GM12878 (cell line): ENCODE results near the gene CHL1. TPM values are rescaled to one million over a fixed set of nuclear protein-coding genes. Genes with fewer than 3 reads are reported as not detected.

Experiments used
- ATAC-seq: fragments of 200-7000 bp; cut with Tn5 transposase; 3 replicates; pipeline ENCODE4 v1.9.1; 2020; ENCODE audit warnings: mild to moderate bottlenecking, moderate library complexity
- BruUV-seq: library from RNA; stranded (reverse); fragments of 400-500 nt; replicated peaks from 2 replicates; lab custom pipeline; 2021; lab: Mats Ljungman, UMichigan
- CTCF ChIA-PET: fragments of 300-600 bp; sonication (Branson Sonifier 250); formaldehyde crosslinking; extraction: SDS; loops from one replicate; lab custom pipeline; 2021; ENCODE audit warnings: inconsistent platforms; lab: Yijun Ruan, JAX
- POLR2A ChIA-PET: fragments of 350-600 bp; formaldehyde crosslinking; extraction: SDS; loops from one replicate; lab custom pipeline; 2021; ENCODE audit warnings: inconsistent platforms; lab: Charles Lee
- RAD21 ChIA-PET: fragments of 300-600 bp; sonication (Branson Sonifier 250); formaldehyde crosslinking; loops from one replicate; lab custom pipeline; 2023; ENCODE audit warnings: antibody characterized with exemption; ENCODE audit not compliant: unreplicated experiment; lab: Charles Lee
- SMC1A ChIA-PET: fragments of 300-600 bp; sonication (Branson Sonifier 250); formaldehyde crosslinking; loops from one replicate; lab custom pipeline; 2023; ENCODE audit not compliant: unreplicated experiment, uncharacterized antibody; lab: Charles Lee
- DNase-seq: peaks from one replicate; pipeline ENCODE4 v3.0.0-alpha.2; 2011; ENCODE audit warnings: low read depth, low spot score
- FAIRE-seq: peaks from 3 replicates; lab custom pipeline; 2011; peaks lifted over from hg19 to GRCh38; lab: Jason Lieb, UNC
- H2AFZ ChIP-seq: 2 replicates; pipeline ENCODE4 v1.6.0; 2011; ENCODE audit warnings: low read depth, low read length, control low read depth; ENCODE audit not compliant: control insufficient read depth
- H3K27ac ChIP-seq: 2 replicates; pipeline ENCODE4 v1.5.1; 2011; ENCODE audit warnings: control low read depth; ENCODE audit not compliant: control insufficient read depth, insufficient read depth
- H3K27me3 ChIP-seq, 2 experiments: replicated peaks in 1 of 2; 2 replicates each; pipeline versions ENCODE4 v1.6.0 to v1.6.1; 2011; ENCODE audit warnings: low read length in 1 of 2; ENCODE audit not compliant: control insufficient read depth in 2 of 2, insufficient read depth in 2 of 2
- H3K36me3 ChIP-seq, 2 experiments: 2 replicates each; pipeline ENCODE4 v1.5.1; 2011; ENCODE audit warnings: low read length in 1 of 2; ENCODE audit not compliant: control insufficient read depth in 2 of 2, insufficient read depth in 2 of 2
- H3K4me1 ChIP-seq: 2 replicates; pipeline ENCODE4 v1.6.1; 2011; ENCODE audit warnings: mild to moderate bottlenecking, low read length, moderate library complexity, mixed read lengths; ENCODE audit not compliant: control insufficient read depth, insufficient read depth
- H3K4me2 ChIP-seq: 2 replicates; pipeline ENCODE4 v1.6.0; 2011; ENCODE audit warnings: control low read depth; ENCODE audit not compliant: control insufficient read depth, insufficient read depth
- H3K4me3 ChIP-seq: fragments of 200-600 bp; sonication (generic); 2 replicates; pipeline ENCODE4 v1.5.1; 2016
- H3K79me2 ChIP-seq: 2 replicates; pipeline ENCODE4 v1.6.0; 2011; ENCODE audit warnings: low read length; ENCODE audit not compliant: control insufficient read depth, insufficient read depth
- H3K9ac ChIP-seq: 2 replicates; pipeline ENCODE4 v1.8.0; 2011; ENCODE audit warnings: low read length, control low read depth, mixed read lengths; ENCODE audit not compliant: control insufficient read depth, insufficient read depth
- H3K9me3 ChIP-seq: replicated peaks from 3 replicates; pipeline ENCODE4 v1.5.1; 2011; ENCODE audit warnings: mild to moderate bottlenecking, low read length; ENCODE audit not compliant: control insufficient read depth, insufficient read depth
- H4K20me1 ChIP-seq: 2 replicates; pipeline ENCODE4 v1.6.0; 2011; ENCODE audit not compliant: control insufficient read depth, insufficient read depth
- BCL11A ChIP-seq: IDR thresholded peaks from 2 replicates; pipeline ENCODE4 v1.6.1; 2011; ENCODE audit warnings: low read depth, low read length
- BCL3 ChIP-seq: IDR thresholded peaks from 2 replicates; pipeline ENCODE4 v1.6.1; 2011; ENCODE audit warnings: borderline replicate concordance, low read depth, mild to moderate bottlenecking, moderate library complexity, low read length; ENCODE audit not compliant: insufficient read depth, poor library complexity, severe bottlenecking
- CBFB ChIP-seq: IDR thresholded peaks from 2 replicates; pipeline ENCODE4 v1.6.1; 2016; ENCODE audit warnings: antibody characterized with exemption, low read depth
- DPF2 ChIP-seq: fragments of 450-650 bp; IDR thresholded peaks from 2 replicates; pipeline ENCODE4 v1.6.1; 2017; ENCODE audit warnings: mild to moderate bottlenecking
- EP300 ChIP-seq, 2 experiments: fragments of 150-350 bp in 1 of 2; IDR thresholded peaks; 2 replicates each; pipeline ENCODE4 v1.6.1; 2011 to 2012; ENCODE audit warnings: low read depth in 2 of 2, low read length in 2 of 2, borderline replicate concordance in 1 of 2, improper control_type of control experiment in 1 of 2, inconsistent platforms in 1 of 2; ENCODE audit not compliant: control insufficient read depth in 1 of 2
- EZH2 ChIP-seq: IDR thresholded peaks from 2 replicates; pipeline ENCODE4 v1.6.1; 2012; ENCODE audit warnings: low read depth, mild to moderate bottlenecking, control low read depth, inconsistent platforms, low read length, borderline replicate concordance; ENCODE audit not compliant: control insufficient read depth
- HCFC1 ChIP-seq: fragments of 150-350 bp; IDR thresholded peaks from 2 replicates; pipeline ENCODE4 v1.6.1; 2014; ENCODE audit warnings: low read length
- NKRF ChIP-seq: fragments of 450-650 bp; conservative IDR thresholded peaks from 2 replicates; pipeline ENCODE4 v1.6.1; 2017; ENCODE audit warnings: mild to moderate bottlenecking, moderate library complexity
- RB1 ChIP-seq: fragments of 450-650 bp; formaldehyde crosslinking; IDR thresholded peaks from 2 replicates; pipeline ENCODE4 v1.6.1; 2017; ENCODE audit warnings: mild to moderate bottlenecking, borderline replicate concordance
- SIN3A ChIP-seq: IDR thresholded peaks from 2 replicates; pipeline ENCODE4 v1.6.1; 2012; ENCODE audit warnings: low read depth, low read length, improper control_type of control experiment
- SREBF1 ChIP-seq: IDR thresholded peaks from 2 replicates; pipeline ENCODE4 v1.6.1; 2012; ENCODE audit warnings: mild to moderate bottlenecking, low read length
- ZBED1 ChIP-seq: IDR thresholded peaks from 2 replicates; pipeline ENCODE4 v1.6.1; 2016; ENCODE audit warnings: borderline replicate concordance
- ZZZ3 ChIP-seq: IDR thresholded peaks from 2 replicates; pipeline ENCODE4 v1.6.1; 2011; ENCODE audit warnings: low read depth; ENCODE audit not compliant: control insufficient read depth, insufficient read length
- WGBS: methylation state at CpG from one replicate; pipeline ENCODE4 v1.1.6; 2016; ENCODE audit warnings: low lambda C conversion rate; ENCODE audit not compliant: insufficient replicate concordance, insufficient coverage; ENCODE audit errors: missing lambda C conversion rate; 5-methylcytosine and 5-hydroxymethylcytosine counted together
- in situ Hi-C: fragments of 300-500 bp; cut with MboI; formaldehyde crosslinking; loops from 9 replicates; pipeline ENCODE4 v1.14.3; 2018; ENCODE audit warnings: mixed read lengths
- intact Hi-C: fragments of 100-400 bp; cut with micrococcal nuclease; formaldehyde crosslinking; loops from one replicate; pipeline ENCODE4 v1.14.2; 2022; ENCODE audit not compliant: unreplicated experiment
- polyA plus RNA-seq, 11 experiments: library from polyadenylated mRNA; depleted of rRNA in 4 of 11; unstranded in 6 of 11; stranded (reverse) in 5 of 11; fragments of >200 nt; fragmentation: Nextera tagmentation in 4 of 11; fragmentation: Illumina TruSeq in 1 of 11; extraction: Ambion mirVana in 4 of 11; extraction: Trizol in 1 of 11; gene quantifications; 1 replicate in 1 of 11; 2 replicates in 10 of 11; pipeline versions ENCODE4 v1.2.1 to v1.2.3, GENCODE V29; 2011 to 2016; ENCODE audit warnings: inconsistent platforms in 2 of 11, missing spikeins in 2 of 11, low read depth in 1 of 11
- total RNA-seq, 4 experiments: library from RNA; depleted of rRNA in 3 of 4; stranded (reverse); fragments of >200 nt in 3 of 4; fragmentation: Illumina TruSeq in 1 of 4; extraction: Trizol in 1 of 4; gene quantifications; 2 replicates each; pipeline versions ENCODE4 v1.2.1 to v1.2.3, GENCODE V29; 2013 to 2021

CHL1 gene
- total and polyA plus RNA-seq, 10 of the 15 experiments (the other 5 are each of a cell fraction or from before 2014, with no cell fraction given): 0.71 to 30.4 (median 1.8) TPM

- Histone ChIP-seq H3K36me3 (no peaks in the 10 kb centered on the region), H3K27ac (no peak overlapping the region), H3K27me3 (no peaks in the 10 kb centered on the region), H4K20me1 (no peaks in the 10 kb centered on the region), H3K4me2 (no peak overlapping the region), H3K9me3 (no peaks in the 10 kb centered on the region), H3K4me1 (no peaks in the 10 kb centered on the region), H3K4me3 (no peak overlapping the region), H3K9ac (no peak overlapping the region), H2AFZ (no peak overlapping the region), H3K79me2 (no peaks in the 10 kb centered on the region)
- ATAC-seq: no peak
- no peak for FAIRE-seq
- SMC1A ChIA-PET: interaction anchor here (0.7 to 7.9 kb wide), 11 partner anchors 8 to 147 kb away, joined by 3 to 109 read pairs (median 4); no protein-coding TSS in a partner anchor
- RAD21 ChIA-PET: interaction anchor here (2.4 to 3.1 kb wide), 2 partner anchors 143 to 144 kb away, joined by 13 to 58 read pairs; no protein-coding TSS in a partner anchor
- POLR2A ChIA-PET: interaction anchor here (1.3 kb wide), 1 partner anchor 9 kb away, joined by 3 read pairs; no protein-coding TSS in a partner anchor
- intact Hi-C loops: loop anchor here (5.0 kb wide), 1 partner anchor 67 kb away; no protein-coding TSS in a partner anchor
- no TSS peak for BruUV-seq
- 61% methylated on average over 4 of the region's 4 CpGs for WGBS
- TF ChIP-seq ZBED1: no peak
- TF ChIP-seq EP300 (IDR thresholded peaks at IDR 0.05; ENCODE audit: borderline replicate concordance in 1 of 2, control insufficient read depth in 1 of 2, low read depth in 2 of 2, low read length in 2 of 2): no peak
- TF ChIP-seq DPF2: no peak
- no peak for TF ChIP-seq HCFC1
- no peak for TF ChIP-seq RB1
- no peak for TF ChIP-seq SIN3A
- TF ChIP-seq ZZZ3: no peak
- no peak for TF ChIP-seq NKRF
- TF ChIP-seq EZH2: no peak
- TF ChIP-seq BCL3: no peak
- TF ChIP-seq SREBF1: no peak
- no peak for TF ChIP-seq BCL11A
- TF ChIP-seq CBFB: no peak
- DNase-seq: no peak
- CTCF ChIA-PET: interaction anchor here (1.0 to 6.9 kb wide), 4 partner anchors 11 to 142 kb away, joined by 3 to 69 read pairs (median 4); no protein-coding TSS in a partner anchor
- in situ Hi-C loops: no loop called here
Observed at GRCh38 chr3:210669-211068, 14.1 kb downstream of the CHL1 start.
